Loucy (cell line): ENCODE measurements around the gene TMPRSS7.

Experiments used
- H2AFZ ChIP-seq: fragments of 200-600 bp; sonication (generic); 2 replicates; pipeline ENCODE4 v1.6.0; 2016; ENCODE audit warnings: antibody characterized with exemption, mild to moderate bottlenecking, low read length, moderate library complexity
- H3F3A ChIP-seq: fragments of 200-600 bp; 2 replicates; pipeline ENCODE4 v1.6.0; 2016; ENCODE audit warnings: antibody characterized with exemption, low read depth, mild to moderate bottlenecking
- H3K27me3 ChIP-seq: fragments of 200-600 bp; sonication (generic); 2 replicates; pipeline ENCODE4 v1.6.1; 2014; ENCODE audit warnings: low read length, mild to moderate bottlenecking; ENCODE audit not compliant: insufficient read depth, poor library complexity, severe bottlenecking
- H3K36me3 ChIP-seq: fragments of 200-600 bp; sonication (generic); 2 replicates; pipeline ENCODE4 v1.6.1; 2016; ENCODE audit warnings: low read length; ENCODE audit not compliant: insufficient read depth
- H3K4me1 ChIP-seq: fragments of 200-600 bp; sonication (generic); 2 replicates; pipeline ENCODE4 v1.5.1; 2014; ENCODE audit warnings: low read length, mild to moderate bottlenecking; ENCODE audit not compliant: insufficient read depth, poor library complexity, severe bottlenecking
- H3K4me2 ChIP-seq: fragments of 200-600 bp; sonication (generic); 2 replicates; pipeline ENCODE4 v1.6.0; 2014; ENCODE audit warnings: antibody characterized with exemption, low read length, low read depth, mild to moderate bottlenecking; ENCODE audit not compliant: poor library complexity, severe bottlenecking
- H3K4me3 ChIP-seq: fragments of 200-600 bp; sonication (generic); 2 replicates; pipeline ENCODE4 v1.5.1; 2014; ENCODE audit warnings: low read length, mild to moderate bottlenecking, mixed read lengths; ENCODE audit not compliant: poor library complexity, severe bottlenecking
- H3K79me2 ChIP-seq: fragments of 200-600 bp; sonication (generic); 2 replicates; pipeline ENCODE4 v1.6.1; 2014; ENCODE audit warnings: low read length; ENCODE audit not compliant: insufficient read depth
- H3K9ac ChIP-seq: fragments of 200-600 bp; sonication (generic); 2 replicates; pipeline ENCODE4 v1.6.0; 2014; ENCODE audit warnings: mild to moderate bottlenecking, low read depth, low read length, moderate library complexity; ENCODE audit not compliant: poor library complexity, severe bottlenecking
- H3K9me2 ChIP-seq: fragments of 200-600 bp; sonication (generic); replicated peaks from 2 replicates; pipeline ENCODE4 v1.6.1; 2016; ENCODE audit warnings: low read depth, low read length, mixed read lengths
- H3K9me3 ChIP-seq: fragments of 200-600 bp; sonication (generic); 2 replicates; pipeline ENCODE4 v1.6.1; 2014; ENCODE audit warnings: mild to moderate bottlenecking, antibody characterized with exemption, low read length, low read depth; ENCODE audit not compliant: insufficient read depth
- H4K20me1 ChIP-seq: fragments of 200-600 bp; sonication (generic); 2 replicates; pipeline ENCODE4 v1.6.0; 2014; ENCODE audit warnings: antibody characterized with exemption, low read length, mild to moderate bottlenecking; ENCODE audit not compliant: insufficient read depth, poor library complexity, severe bottlenecking
- CTCF ChIP-seq: fragments of 200-600 bp; sonication (generic); conservative IDR thresholded peaks from 2 replicates; pipeline ENCODE4 v1.5.1; 2014; ENCODE audit warnings: mild to moderate bottlenecking, antibody characterized with exemption, low read length
- EZH2phosphoT487 ChIP-seq: fragments of 200-600 bp; IDR thresholded peaks from 2 replicates; pipeline ENCODE4 v1.6.1; 2018; ENCODE audit warnings: antibody characterized with exemption, mild to moderate bottlenecking, moderate library complexity, borderline replicate concordance

The TMPRSS7 gene

GRCh38 chr3:112093180-112093522 is 58.6 kb downstream of the TMPRSS7 start:
- H3F3A ChIP-seq = 0 out of 2 replicates have a peak, but pooled peaks cover 4% of the 10 kb centered on the region
- no peak overlapping the region for H3K4me2 ChIP-seq
- H2AFZ ChIP-seq = no peak overlapping the region
- H3K4me1 ChIP-seq = peaks cover 24% of the 10 kb centered on the region
- H3K9ac ChIP-seq = no peak overlapping the region
- H3K9me3 ChIP-seq = no peaks in the 10 kb centered on the region
- H3K27me3 ChIP-seq = peaks cover 90% of the 10 kb centered on the region
- H3K9me2 ChIP-seq = no peaks in the 10 kb centered on the region
- no peaks in the 10 kb centered on the region for H3K36me3 ChIP-seq
- H3K4me3 ChIP-seq = no peak overlapping the region
- H3K79me2 ChIP-seq = no peaks in the 10 kb centered on the region
- H4K20me1 ChIP-seq = no peaks in the 10 kb centered on the region
- TF ChIP-seq CTCF (no peak), EZH2phosphoT487 (no peak)

- no peaks in the 10 kb centered on the region for H3K9me2 ChIP-seq
- no peaks in the 10 kb centered on the region for H3K79me2 ChIP-seq
- H3K36me3 ChIP-seq = no peaks in the 10 kb centered on the region
- 0 out of 2 replicates have a peak, but pooled peaks cover 4% of the 10 kb centered on the region for H3F3A ChIP-seq
- H3K4me3 ChIP-seq = no peak overlapping the region
- H2AFZ ChIP-seq = no peak overlapping the region
- peaks cover 16% of the 10 kb centered on the region for H3K4me1 ChIP-seq
- no peaks in the 10 kb centered on the region for H3K9me3 ChIP-seq
- no peak for TF ChIP-seq CTCF
- no peak overlapping the region for H3K9ac ChIP-seq
- no peak overlapping the region for H3K4me2 ChIP-seq
- H4K20me1 ChIP-seq = no peaks in the 10 kb centered on the region
- peaks cover 96% of the 10 kb centered on the region for H3K27me3 ChIP-seq
These were observed 61.2 kb downstream of the TMPRSS7 start for GRCh38 chr3:112095731-112096130.

- Histone ChIP-seq H3F3A (no peaks in the 10 kb centered on the region), H3K27me3 (peaks cover 100% of the 10 kb centered on the region), H3K36me3 (no peaks in the 10 kb centered on the region), H4K20me1 (no peaks in the 10 kb centered on the region), H2AFZ (no peak overlapping the region), H3K9ac (no peak overlapping the region), H3K4me3 (no peak overlapping the region), H3K4me2 (no peak overlapping the region), H3K9me3 (no peaks in the 10 kb centered on the region), H3K4me1 (peaks cover 11% of the 10 kb centered on the region), H3K9me2 (no peaks in the 10 kb centered on the region), H3K79me2 (no peaks in the 10 kb centered on the region)
- TF ChIP-seq EZH2phosphoT487 (no peak), CTCF (no peak)
These were observed 61.6 kb downstream of the TMPRSS7 start for GRCh38 chr3:112096176-112096575.
